ENCODE data around the gene SPHK2.

Gene SPHK2

GRCh38 chr19:48636859-48637448 lies 17.6 kb downstream of the SPHK2 start, which contains the start of gene DBP (continued):
- TF ChIP-seq ZNF510 (tag by site-specific recombination; IDR thresholded peaks at IDR 0.05; ENCODE audit: insufficient replicate concordance) (no peak), ZNF555 (tag by site-specific recombination; conservative IDR thresholded peaks at IDR 0.05) (no peak), GLI2 (tag by site-specific recombination; IDR thresholded peaks at IDR 0.05; ENCODE audit: borderline replicate concordance, low read depth) (no peak), ZNF473 (tag by site-specific recombination; IDR thresholded peaks at IDR 0.05) (no peak), OVOL3 (tag by site-specific recombination; IDR thresholded peaks at IDR 0.05) (no peak), CTCF (tag by site-specific recombination; IDR thresholded peaks at IDR 0.05) (peak; percentile 50), BCL11A (tag by site-specific recombination; IDR thresholded peaks at IDR 0.05; ENCODE audit: low read depth) (no peak), WT1 (tag by site-specific recombination; IDR thresholded peaks at IDR 0.05) (no peak), YY1 (tag by site-specific recombination; IDR thresholded peaks at IDR 0.05) (no peak), SCRT1 (tag by site-specific recombination; IDR thresholded peaks at IDR 0.05; ENCODE audit: borderline replicate concordance) (no peak), PRDM4 (tag by site-specific recombination; IDR thresholded peaks at IDR 0.05) (0 out of 2 replicates have a peak, but pooled peaks have one; percentile 11), ZNF140 (tag by site-specific recombination; IDR thresholded peaks at IDR 0.05) (no peak), ZNF416 (tag by site-specific recombination; IDR thresholded peaks at IDR 0.05) (no peak), ZNF624 (tag by site-specific recombination; IDR thresholded peaks at IDR 0.05) (no peak), ZBTB44 (tag by site-specific recombination; IDR thresholded peaks at IDR 0.05) (peak; percentile 94), ZNF843 (tag by site-specific recombination; IDR thresholded peaks at IDR 0.05) (no peak), HOXC10 (CRISPR knock-in tag; IDR thresholded peaks at IDR 0.05) (no peak), ZSCAN5A (tag by site-specific recombination; IDR thresholded peaks at IDR 0.05) (no peak), ZSCAN23 (tag by site-specific recombination; IDR thresholded peaks at IDR 0.05) (no peak), ZNF280D (tag by site-specific recombination; IDR thresholded peaks at IDR 0.05) (no peak), ZBTB8A (tag by site-specific recombination; IDR thresholded peaks at IDR 0.05) (no peak), ZNF501 (tag by site-specific recombination; IDR thresholded peaks at IDR 0.05) (peak; percentile 26; the same call in 1 of the 2 replicates), ZNF362 (tag by site-specific recombination; IDR thresholded peaks at IDR 0.05) (peak; percentile 98), GLIS1 (tag by site-specific recombination; IDR thresholded peaks at IDR 0.05) (no peak), ZFP3 (tag by site-specific recombination; IDR thresholded peaks at IDR 0.05; ENCODE audit: low read depth) (no peak), ZNF16 (tag by site-specific recombination; IDR thresholded peaks at IDR 0.05; ENCODE audit: low read depth) (no peak), ZNF132 (tag by site-specific recombination; IDR thresholded peaks at IDR 0.05; ENCODE audit: borderline replicate concordance) (no peak), ZNF768 (tag by site-specific recombination; IDR thresholded peaks at IDR 0.05) (no peak), OSR2 (tag by site-specific recombination; IDR thresholded peaks at IDR 0.05) (no peak), ZNF174 (tag by site-specific recombination; IDR thresholded peaks at IDR 0.05) (no peak)

All from HEK293 (cell line).